Lung microvascular endothelial cell (primary cell): ENCODE data around the gene SLBP. TPM values are rescaled to one million over a fixed set of nuclear protein-coding genes. Genes with fewer than 3 reads are reported as not detected.
"Not testable (repeated sequence)": the region's sequence is repeated elsewhere in the genome, so short reads cannot be mapped to it uniquely, and the experiment has no call there.

Experiments used
- DNase-seq, 2 donors: peaks; one replicate each; pipeline versions ENCODE4 v3.0.0 to v3.0.0-alpha.2; 2010; ENCODE audit warnings: low read depth in 2 of 2
- total RNA-seq: library from RNA; depleted of rRNA; stranded (reverse); fragments of >200 nt; gene quantifications from 2 replicates; pipeline ENCODE4 v1.2.1, GENCODE V29; 2014

Gene SLBP
- total RNA-seq, 1 donor from 2014 or later, result 49.4 TPM

DNA sequence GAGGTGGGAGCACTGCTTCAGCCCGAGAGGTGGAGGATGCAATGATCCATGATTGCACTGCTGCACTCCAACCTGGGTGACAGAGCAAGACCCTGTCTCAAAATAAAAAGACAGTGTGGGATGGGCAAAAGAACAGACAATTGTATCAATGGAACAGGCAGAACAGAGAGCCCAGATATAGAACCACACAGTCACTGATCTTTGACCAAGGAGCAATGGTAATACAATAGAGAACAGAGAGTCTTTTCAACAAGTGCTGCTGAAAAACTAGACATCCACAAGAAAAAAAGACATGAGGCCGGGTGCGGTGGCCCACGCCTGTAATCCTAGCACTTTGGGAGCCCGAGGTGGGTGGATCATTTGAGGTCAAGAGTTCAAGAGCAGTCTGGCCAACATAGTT is 33.9 kb downstream of the SLBP start:
- no peak for DNase-seq

DNA sequence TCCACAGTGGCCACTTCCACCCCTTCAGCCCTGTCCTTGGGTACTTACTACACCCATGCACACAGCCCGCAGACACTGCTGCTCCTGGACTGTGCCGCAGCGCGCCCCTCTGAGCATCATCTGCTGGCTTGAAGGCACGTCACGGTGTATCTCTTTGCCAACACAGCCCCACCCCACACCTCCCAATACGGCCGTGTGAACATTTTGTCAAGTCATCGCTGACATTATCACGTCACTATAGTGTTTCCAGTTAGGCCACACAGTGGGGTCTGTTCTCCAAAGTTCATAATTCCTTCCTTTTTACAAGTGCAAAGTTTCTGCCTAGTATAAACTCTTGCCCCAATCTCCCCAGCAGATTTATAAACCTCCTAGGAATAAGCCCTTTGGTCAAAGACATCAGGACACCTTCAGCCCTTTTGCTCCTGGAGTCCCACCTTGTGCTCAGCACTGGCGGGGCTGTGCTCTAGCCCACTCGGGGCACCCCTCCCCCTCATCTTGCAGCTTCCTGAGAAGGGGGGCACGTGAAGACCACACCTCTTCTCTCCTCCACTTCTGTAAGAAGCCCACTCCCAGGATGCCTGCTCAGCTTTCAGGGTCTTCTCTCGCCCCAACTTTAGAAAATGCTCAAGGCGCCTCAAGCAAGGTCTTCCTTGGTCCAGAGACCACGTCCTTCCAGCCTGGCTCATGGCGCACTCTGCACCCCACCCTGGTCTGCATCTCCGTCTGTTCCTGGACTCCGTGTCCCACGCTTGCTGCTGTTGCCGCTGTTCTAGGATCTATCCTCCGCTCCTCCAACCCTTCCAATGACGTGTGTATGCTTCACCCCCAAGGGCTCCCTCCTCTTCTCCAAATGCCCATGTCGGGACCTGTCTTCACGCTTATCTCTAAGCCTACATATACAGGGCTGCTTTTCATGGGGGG is 35.3 kb downstream of the SLBP start:
- no peak for DNase-seq

DNA sequence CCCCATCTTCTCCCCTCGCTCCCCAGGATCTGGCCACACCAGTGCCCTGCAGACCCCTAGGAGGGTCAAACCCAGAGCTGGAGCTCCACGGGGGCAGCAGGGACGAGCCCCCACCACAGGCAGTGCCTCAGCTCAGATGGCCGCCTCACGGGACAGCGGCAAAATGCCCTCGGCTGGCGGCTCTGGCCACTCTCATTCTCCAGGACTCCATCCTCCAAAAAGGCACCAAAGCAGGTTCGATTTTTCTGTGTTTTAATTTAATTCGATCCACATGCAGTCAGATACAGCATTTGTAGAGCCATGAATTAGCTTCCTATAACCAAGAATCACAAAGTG is 36.3 kb downstream of the SLBP start:
- DNase-seq, result no peak

DNA sequence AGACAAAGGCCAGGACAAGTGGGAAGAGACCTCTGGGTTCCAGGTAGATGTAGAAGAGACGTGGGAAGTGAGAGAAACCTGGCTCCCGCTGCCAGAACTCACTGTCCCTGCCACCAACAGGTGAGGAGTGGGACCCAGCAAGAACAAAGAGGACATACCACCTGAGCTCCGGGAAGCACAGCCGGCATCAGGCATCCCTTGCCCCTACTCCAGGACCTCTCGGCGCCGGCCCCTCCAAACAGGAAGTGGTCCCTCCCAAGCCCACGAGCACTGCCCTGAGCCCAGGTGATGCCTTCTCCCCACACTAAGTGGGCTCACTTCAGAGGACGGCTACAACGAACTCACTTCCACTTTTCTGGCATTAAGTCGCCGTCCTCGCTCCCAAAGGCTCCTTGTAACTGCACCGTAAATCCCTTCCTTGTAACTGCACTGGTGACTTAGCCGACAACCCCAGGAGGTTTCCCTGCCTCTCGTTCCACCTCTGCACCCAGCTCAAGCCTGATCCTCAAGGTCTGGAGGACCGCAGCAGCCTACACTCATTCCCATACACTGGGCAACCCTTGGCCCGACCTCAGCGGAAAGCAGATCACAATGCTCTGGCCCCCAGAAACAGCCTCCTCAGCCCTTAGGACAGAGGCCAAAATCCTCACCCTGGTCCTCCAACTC is 36.9 kb downstream of the SLBP start:
- no peak for DNase-seq

DNA sequence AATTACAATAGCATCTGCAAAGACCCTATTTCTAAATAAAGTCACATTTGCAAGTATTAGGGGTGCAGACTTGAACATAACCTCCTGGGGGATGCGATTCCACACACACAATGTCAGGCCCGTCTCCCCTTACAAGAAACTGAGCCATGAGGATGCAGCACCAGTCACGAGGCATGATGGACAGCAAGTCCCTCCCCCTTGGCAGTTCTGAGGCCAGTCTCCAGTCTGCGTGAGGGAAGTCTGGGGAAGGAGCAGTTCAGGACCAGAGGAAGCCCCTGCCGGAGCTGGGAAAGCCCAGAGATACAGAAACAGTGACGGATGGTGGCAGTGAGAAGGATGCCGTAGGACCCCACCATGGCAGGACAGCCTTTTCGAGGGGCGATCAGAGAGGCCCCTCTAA is 37.4 kb downstream of the SLBP start:
- no peak for DNase-seq

DNA sequence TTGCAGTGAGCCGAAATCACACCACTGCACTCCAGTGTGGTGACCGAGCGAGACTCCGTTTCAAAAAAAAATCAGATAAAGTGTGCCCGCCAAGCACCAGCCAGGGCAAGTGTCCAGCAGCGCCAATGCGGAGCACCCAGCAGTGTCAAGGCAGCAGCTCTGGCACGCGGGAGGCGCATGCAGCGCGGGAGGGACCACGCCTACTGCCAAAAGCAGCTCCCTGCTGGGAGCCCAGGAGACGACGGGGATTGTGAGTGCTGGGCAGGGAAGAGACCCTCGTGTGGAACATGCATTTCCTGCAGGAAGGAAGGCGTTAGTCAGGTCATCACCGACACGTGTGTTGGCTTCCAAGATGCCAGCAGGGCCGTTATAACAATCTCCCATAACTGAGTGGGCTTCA is 38.4 kb downstream of the SLBP start:
- DNase-seq, result peak in 1 of 2 donors; percentile 9

DNA sequence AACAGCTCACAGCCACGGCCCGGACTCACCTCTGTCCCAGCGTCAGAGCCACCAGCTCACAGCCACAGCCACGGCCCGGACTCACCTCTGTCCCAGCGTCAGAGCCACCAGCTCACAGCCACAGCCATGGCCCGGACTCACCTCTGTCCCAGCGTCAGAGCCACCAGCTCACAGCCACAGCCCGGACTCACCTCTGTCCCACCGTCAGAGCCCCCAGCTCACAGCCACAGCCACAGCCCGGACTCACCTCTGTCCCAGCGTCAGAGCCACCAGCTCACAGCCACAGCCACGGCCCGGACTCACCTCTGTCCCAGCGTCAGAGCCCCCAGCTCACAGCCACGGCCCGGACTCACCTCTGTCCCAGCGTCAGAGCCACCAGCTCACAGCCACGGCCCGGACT is 41.1 kb downstream of the SLBP start:
- not testable (repeated sequence) for DNase-seq

DNA sequence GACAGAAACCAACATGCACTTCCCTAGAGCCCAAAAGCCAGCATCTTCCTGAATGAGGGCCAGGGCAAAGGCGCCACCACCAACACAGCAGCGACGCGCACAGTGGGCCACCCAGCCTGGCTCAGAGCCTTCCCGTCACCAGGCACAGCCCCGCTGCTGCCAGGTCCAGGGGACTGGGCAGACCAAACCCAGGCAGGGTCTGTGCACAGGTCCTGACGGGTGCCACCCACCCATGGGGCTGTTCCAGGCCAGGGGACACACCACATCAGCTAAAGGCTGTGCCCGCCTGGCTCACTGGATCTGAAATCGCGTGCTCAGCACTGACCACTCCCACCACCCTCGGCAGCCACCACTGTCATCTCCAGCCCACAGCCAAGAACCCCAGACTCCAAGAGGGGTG is 41.8 kb downstream of the SLBP start:
- no peak for DNase-seq

DNA sequence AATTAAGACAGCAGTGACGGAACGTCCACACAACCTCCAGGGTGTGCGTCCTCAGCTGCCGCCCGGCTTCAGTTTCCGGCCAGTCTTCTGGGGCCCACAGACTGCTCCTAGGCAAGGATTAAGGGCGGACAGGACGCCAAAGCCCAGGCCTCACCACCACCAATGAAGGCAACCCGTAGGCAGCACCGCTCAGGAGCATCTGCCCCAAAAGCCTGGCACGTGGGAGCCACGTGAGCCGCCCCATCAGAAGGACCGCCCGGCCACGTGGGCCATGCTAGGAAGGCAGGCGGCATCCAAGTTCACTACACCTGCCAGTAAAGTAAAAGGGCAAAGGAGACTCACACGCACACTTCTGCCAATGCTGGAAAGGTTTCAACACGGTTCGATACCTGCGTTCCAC is 42.3 kb downstream of the SLBP start:
- no peak for DNase-seq

DNA sequence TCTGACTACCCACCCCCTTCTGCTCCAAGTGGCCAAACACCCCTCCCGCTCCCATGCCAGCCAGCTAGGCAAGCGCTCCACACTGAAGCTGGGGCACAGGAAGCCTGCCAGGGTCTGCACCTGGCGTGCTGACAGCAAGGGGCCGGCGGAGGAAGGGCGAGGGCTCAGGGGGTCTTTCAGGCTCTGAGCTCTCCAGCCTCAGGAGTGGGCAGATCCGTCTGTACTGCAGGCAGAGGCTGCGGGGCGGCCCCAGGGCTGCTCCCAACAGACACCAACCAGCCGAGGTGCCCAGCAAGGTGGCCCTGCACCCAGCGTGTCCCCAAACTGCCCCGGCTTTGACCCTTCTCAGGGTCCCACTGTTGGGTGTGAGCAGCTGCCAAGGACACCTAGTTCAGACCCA is 42.8 kb downstream of the SLBP start:
- DNase-seq, result no peak

DNA sequence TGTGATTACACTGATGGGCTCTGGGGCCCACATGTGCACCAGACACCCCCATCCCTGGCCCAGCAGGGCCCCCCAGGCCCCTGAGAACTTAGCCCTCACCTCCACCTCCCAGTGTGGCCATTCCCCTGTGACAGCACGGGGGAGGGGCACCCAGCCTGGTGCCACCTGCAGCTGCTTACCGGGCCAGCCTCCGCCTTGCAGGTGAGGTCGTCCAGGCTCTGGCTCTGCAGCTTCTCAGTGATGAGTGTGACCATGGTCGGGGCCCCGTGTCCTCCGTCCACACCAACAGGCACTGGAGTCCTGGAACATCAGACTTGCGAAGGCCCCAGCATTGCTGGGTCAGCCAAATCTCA is 43.7 kb downstream of the SLBP start:
- no peak for DNase-seq

DNA sequence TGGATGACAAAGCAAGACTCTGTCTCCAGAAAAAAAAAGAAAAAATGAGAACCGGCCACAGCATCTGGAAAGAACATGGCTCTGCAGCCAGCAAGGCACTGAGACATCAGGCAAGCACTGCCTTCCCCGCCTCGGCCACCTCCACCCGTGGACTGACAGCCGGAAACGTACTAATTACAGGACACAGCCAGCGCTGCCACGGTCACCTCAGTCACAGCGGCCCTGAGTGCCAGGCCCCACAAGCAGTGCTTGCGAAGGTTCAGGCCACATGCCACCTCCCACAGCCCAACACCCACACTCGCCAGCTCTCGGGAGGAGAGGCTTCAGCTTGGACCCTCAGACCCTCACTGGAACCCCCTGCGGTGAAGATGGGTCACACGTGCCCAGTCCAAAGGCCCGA is 44.8 kb downstream of the SLBP start:
- DNase-seq, result no peak

DNA sequence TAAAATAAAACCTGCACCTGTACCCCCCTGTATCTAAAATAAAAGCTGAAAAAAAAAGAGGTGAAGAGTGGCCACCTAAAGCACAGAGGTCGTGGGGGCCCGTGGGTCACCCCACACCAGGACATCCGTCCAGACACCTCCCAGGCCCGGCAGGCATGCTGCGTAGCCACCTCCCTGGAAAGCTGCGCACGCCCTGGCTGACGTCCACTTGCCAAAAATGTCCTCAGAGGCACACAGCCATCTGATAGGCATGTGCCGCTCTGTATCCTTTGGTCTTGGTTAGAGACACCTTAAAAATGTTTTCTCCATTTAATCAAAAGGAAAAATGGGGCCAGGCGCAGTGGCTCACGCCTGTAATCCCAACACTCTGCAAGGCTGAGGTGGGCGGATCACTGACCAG is 45.7 kb downstream of the SLBP start:
- DNase-seq, result no peak

DNA sequence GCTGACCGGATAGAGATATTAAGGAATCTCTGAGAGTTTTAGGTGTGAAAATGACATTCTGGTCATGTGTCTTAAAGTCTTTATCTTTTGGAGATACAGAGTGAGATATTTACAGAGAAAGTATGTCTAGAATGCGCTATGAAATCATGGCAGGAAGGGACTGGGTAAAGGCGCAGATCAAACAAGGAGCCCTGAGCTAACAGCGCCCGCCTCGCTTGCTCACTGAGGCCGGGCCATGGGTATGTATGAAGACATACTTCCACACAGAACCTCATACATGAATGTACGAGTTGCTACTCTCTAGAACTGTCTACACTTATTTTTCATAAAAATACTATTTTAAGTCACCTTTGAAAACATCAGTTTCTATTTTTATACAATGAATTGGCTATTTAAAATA is 48.0 kb downstream of the SLBP start:
- no peak for DNase-seq

DNA sequence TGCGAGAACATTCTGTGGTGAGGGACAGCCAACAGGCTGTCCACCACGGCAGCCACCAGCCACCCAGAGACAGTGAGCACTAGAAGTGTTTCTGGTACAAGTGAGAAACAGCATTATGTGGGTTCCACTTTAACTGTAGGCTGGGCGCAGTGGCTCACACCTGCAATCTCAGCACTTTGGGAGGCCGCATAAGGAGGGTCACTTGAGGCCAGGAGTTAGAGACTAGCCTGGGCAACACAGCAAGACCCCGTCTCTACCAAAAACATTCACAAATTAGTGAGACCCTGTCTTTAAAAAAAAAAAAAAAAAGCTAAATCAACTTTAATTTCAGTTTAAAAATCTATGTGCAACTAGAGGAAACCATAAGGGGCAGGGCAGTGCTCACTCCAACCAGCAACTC is 48.6 kb downstream of the SLBP start:
- no peak for DNase-seq

DNA sequence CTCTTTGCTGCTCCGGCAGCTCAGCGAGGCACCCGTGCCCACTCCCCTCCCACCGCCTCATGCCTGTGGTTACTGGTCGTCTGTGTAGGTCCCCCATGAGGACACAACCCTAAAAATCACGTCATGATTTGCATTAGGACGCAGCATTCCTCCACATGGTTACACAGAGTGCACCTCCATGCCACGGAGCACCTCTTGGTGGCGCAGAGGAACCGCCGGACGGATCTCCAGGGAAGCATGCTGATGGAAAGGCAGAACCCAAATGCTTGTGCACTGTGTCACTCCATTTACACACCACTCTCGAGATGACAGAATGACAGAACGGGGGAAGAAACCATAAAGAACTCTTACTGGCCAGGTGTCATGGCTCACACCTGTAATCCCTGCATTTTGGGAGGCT is 50.4 kb downstream of the SLBP start:
- no peak for DNase-seq

DNA sequence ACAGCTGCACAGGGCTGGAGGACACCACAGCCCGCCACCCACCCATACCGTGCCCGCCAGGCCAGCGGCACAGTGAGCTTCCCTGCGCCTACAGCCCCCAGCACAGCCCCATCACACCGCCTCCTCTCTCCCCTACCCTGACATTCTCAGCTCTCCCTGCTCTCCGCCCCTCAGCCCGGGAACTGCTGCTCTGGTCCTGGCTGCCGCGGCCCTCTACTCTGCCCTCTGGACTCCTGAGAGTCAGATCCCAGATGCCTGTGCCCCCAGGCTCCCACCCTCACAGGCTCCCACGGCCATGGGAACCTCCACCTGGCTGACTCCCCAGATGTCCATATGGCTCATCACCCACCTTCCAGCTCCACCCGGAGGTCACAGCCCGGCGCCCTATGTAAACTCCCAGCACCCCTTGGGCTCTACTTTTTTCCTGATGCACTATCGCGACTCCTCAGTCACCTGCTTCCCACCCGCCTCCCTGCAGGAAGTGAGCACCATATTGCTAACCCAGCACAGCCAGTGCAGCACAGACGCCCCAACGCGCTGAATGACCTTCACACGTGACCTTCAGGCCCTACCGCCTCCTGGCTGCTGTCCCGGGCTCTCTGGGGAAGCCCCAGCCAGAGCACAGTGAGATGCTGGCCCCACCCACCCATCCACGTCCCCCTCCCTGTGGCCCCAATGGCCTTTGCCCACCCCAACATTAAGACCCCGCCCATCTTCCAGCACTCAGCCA is 51.0 kb downstream of the SLBP start:
- no peak for DNase-seq

DNA sequence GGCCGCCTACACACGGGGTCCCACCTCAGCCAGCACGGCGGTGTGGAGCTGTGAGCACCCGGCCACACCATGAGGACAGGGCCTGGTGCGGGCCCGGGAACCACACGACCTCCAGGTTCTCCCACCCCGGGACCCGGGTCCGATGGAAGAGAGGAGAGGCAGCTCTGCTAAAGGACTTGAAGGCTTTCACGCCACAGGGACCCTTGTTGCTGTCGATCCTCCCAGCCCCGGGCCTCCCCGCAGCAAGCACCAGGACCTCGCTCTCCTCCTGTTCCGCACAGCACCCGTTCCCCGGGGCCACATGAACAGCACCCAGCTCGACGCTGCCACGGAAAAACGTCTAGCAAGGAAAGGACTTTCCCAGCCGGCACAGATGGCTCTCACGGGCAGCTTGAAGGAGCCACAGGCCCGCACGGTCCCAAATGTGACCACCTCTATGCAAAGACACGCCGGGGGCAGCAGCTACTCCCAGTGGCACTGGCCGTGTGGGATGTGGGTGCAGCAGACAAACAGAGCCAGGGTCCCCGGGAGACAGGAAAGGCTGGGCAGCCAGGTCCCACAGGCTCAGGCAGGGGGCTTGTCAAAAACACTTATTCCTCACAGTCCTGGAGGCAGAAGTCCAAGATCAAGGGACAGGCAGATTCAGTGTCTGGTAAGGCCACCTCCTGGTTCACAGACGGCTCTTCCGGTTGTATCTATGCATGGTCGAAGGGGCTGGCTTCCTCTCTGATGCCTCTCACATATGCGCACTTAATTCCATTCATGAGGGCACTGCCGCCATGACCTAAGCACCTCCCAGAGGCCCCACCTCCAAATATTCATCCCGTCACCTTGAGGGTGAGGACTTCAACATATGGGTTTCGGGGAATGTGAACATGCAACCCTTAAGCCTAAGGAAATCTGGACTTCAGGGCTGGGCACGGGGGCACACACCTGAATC is 52.7 kb downstream of the SLBP start:
- DNase-seq, result no peak

DNA sequence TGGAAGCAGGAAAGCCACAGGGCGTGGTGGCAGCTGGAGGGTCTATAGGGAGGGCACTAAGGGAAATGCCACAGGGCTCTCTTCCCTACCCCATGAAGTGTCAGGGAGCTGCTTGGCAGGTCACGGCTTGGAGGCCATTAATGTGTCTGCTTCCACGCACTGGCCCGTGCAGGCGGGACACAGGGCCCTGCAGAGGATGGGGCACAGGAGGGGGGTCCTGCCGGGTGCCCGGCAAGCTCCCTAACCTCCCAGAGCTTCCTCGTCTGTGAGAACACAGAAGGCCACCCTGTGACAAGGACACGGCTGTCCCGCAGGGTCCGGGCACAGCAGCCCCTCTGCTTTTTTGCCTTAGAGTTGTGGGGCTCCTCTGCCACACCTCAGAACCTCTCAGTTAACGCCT is 53.5 kb downstream of the SLBP start:
- DNase-seq, result no peak

DNA sequence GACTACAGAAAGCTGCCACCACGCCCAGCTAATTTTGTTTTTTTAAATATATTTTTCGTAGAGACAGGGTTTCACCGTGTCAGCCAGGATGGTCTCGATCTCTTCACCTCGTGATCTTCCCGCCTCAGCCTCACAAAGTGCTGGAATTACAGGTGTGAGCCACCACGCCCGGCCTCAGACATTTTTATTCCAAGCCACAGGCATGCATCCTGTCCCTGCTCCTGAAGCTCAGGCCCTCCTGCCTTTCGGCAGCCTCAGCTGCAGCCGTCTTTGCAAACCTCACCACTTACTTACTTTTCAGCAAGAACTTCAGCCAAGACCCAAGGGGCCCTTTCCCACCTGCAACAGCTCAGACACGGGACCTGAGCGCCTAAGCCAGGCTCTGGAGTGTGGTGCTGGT is 54.0 kb downstream of the SLBP start:
- DNase-seq, result no peak

DNA sequence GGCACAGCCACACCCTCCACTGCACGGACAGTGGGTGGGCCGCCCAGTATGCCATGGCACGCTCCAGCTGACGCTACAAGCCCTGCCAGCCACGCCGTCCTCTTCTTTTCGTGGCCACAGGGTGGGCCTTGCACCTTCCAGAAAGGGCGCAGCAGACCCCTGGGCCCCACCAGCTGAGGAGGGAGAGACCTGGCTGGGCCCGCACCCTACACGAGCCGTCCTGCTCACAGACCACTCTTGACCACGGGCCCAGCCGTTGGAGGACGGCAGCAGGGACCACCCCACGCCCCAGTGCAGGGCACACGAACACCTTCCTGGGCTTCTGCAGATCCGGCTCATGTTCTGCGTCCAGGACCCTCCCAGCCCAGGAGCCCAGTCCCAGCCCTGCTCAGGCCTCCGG is 55.1 kb downstream of the SLBP start:
- no peak for DNase-seq

DNA sequence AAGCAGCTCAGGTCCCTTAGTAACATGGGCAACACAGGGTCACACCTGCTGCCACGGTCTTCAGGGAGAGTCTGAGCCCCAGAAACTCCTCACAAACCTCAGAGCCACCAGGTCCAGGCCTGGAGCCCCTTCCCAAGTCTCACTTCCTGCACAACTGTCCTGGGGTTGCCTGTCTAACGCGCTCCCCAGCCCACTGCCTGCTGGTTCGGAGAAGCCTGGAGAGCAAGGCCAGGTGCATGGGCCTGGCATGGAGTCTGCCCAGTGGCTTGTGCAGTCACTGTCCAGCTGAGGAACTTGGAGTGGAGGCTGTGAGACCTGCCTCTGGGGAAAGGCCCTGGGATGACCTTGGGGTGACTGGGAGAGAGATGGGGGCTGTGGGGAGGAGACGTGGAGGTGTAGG is 56.0 kb downstream of the SLBP start:
- no peak for DNase-seq
